WI38 (cell line): Measurements from ENCODE around the gene MLLT10.

Source experiments
- H3K4me3 ChIP-seq: 2 replicates; pipeline ENCODE4 v1.5.1; 2011; ENCODE audit warnings: low read depth, mild to moderate bottlenecking, control low read depth, low read length
- TF ChIP-seq, protein P1 (sequence below): IDR thresholded peaks from 2 replicates; pipeline ENCODE4 v1.5.1; 2012; ENCODE audit warnings: low read depth, mild to moderate bottlenecking, control low read depth, low read length

MLLT10 gene

DNA sequence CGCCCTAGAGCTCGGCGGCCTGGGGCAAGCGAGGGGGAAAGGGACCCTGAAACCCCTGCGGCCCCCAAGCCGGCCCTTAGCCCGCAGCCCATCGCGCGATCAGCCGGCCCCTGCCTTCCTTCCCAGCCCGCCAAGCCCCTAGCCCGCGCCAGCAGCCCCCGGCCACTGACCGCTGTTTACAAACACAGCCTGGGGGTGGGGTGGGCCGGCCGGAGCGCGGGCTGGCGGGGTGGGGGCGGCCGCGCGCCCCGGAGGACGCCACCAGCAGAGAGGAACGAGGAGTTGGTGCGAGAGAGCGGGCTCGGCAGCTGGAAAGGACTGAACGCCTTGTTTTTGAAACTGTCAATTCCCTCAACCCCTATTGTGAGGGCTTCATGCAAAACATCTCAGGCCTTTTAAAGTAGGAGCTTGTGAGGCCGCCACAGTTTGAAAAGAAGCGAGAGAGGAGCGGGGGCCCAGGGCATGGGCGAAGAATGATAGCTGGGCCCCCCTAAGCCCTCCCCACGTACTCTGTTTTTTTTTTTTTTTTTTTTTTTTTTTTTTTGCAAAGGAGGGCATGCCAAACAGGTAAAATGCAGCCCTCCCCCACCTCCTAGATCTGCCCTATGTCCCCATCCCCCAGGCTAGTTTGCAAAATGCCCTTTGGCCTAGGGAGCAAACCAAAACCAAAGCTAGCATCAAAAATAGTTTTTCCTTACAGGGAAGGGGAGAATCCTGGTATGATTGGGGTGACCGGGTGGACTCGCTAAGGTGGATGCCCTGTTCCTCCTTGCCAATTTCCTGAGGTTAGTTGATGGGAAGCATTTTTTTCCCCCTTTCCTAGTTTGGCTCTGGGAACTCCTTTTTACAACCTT is 23.6 kb upstream of the MLLT10 start:
- TF ChIP-seq, protein P1, sequence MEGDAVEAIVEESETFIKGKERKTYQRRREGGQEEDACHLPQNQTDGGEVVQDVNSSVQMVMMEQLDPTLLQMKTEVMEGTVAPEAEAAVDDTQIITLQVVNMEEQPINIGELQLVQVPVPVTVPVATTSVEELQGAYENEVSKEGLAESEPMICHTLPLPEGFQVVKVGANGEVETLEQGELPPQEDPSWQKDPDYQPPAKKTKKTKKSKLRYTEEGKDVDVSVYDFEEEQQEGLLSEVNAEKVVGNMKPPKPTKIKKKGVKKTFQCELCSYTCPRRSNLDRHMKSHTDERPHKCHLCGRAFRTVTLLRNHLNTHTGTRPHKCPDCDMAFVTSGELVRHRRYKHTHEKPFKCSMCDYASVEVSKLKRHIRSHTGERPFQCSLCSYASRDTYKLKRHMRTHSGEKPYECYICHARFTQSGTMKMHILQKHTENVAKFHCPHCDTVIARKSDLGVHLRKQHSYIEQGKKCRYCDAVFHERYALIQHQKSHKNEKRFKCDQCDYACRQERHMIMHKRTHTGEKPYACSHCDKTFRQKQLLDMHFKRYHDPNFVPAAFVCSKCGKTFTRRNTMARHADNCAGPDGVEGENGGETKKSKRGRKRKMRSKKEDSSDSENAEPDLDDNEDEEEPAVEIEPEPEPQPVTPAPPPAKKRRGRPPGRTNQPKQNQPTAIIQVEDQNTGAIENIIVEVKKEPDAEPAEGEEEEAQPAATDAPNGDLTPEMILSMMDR, result no peak
- H3K4me3 ChIP-seq, result peak overlapping the region; percentile 30

DNA sequence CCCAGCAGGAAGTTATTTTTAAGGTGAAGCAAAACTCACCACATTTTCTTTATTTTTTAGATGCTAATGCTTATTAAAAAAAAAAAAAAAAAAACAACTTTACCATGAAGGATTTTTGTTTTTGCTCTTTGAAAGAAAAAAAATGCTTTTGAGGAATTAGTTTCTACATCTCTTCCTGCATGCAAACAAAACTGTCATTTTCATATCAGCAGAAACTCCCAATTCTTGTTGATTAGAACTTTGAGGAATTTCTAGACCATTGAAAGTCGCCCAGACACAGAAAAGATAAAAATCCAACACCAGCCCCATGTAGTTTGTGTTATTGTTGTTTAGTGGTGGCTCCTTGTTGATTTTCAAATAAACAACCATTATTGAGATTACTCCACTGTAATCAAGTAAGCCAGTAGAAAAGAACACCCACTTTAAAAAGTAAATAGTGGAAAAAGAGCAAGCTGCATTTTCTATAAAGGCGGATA is 22.9 kb upstream of the MLLT10 start:
- H3K4me3 ChIP-seq, result no peak overlapping the region
- TF ChIP-seq, protein P1, result no peak

DNA sequence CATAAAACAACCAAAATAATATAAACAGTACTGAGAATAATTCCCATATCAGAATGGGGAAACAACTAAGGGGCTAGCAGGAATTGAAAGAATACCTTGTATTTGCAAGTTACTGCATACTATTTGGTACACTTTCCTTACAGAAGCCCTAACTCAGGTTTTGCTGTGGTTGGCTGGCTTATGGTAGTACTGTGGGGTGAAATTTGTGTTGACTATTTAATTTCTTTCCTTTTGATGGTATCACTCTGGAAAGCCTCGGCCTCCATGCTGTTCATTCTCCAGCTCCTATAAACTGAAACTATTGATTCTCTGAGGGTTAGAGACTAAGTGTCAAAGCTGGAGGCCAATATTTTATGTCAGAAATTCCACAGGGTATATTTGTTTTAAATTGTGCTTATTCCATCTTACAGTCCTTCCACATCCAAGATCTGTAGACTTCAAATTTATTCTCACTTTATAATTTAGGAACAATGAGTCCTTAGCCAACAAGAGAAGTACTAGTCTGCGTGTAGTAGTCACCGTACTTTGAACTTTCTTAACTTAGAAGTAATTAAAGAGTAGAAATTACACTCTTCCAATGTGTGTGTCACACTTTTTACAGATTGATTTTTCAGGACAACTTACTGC is 22.0 kb upstream of the MLLT10 start:
- no peak overlapping the region for H3K4me3 ChIP-seq
- TF ChIP-seq, protein P1, result no peak

DNA sequence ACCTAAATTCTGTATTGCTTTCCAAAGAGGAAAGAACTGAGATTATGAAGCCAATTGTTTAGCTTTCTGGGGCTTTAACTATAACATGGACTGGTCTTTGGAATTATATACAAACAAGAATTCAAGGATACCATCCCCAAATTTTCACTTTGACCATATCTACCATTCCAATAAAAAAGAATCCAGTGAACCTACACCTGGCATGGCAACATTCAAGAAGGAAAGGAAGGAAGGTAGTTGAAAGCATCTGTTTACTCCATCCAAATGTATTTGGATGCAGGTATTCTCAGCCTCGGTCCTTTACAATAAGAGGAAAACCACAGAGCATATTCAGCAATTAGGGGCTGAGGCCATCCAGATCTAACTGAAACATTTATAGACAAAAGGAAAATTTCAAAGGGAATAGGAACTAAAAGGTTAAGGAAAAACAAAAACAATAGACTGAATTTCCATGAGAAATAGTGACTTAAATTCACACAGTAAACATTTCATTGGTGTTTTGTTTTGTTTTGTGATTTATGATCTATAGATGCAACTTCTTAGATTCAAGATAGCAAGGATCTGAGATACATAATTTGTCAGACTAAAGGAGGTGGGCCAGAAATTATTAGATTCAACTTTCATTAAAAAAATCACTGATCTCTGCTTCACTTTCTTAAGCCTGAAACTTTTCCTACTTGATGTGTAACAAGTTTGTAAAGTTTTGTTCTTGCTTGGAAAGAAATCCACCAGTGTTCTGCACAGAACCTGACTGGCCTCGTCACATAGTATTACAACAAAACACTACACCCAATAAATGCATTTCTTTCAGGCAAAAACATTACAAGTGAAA is 21.2 kb upstream of the MLLT10 start:
- TF ChIP-seq, protein P1, result no peak
- no peak overlapping the region for H3K4me3 ChIP-seq

DNA sequence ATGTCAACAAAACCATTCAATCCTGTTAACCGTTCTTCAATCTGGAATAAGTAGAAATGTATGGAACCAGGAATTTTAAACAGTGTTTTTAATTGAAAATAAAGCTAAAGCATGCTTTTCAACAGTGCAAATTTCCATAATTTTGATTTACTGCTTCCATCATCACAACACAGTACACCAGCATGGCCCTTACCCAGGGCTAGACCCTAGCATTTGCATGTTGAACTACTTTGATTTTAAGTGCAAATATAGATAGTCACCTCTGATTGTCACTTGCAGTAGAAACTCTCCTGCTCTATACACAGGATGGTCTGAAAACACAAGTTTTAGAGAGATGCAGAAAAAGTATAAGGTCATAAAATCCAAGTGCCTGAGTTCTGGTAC is 20.6 kb upstream of the MLLT10 start:
- H3K4me3 ChIP-seq, result no peak overlapping the region
- TF ChIP-seq, protein P1, result no peak

DNA sequence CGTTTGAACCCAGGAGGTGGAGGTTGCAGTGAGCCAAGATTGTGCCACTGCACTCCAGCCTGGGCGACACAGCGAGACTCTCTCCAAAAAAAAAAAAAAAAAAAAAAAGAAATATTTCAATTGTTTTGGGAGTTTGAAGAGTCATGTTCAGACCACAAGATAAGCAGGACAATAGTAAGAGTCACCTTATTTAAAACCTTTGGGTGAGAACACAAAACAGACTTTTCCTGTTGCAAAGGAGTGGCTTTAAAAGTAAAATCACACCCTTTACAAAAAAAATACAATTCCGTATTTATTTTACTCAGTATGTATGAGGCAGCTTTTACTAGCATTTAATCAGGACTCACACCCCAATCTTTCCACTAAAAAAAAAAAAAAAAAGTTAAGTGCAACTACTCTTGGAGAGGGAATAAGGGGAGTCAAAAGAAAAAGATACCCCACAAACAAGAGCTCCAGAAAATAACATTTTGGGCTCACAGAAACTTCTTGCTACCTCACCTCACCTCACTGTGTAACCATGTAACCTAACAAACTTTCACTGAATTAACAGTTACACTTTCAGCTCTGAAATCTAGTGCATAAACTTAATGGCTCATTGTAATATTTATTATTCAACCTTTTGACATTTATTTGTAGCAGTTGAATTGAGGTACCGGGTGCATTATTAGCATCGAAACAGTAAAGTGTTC is 19.8 kb upstream of the MLLT10 start:
- no peak overlapping the region for H3K4me3 ChIP-seq
- TF ChIP-seq, protein P1, result no peak
